ENCODE data around the gene ARRDC2. TPM values are rescaled to one million over a fixed set of nuclear protein-coding genes. Genes with fewer than 3 reads are reported as not detected.

Gene ARRDC2
- total RNA-seq, 1 experiment from 2014 or later, result 9.2 TPM

- TF ChIP-seq CTCF (IDR thresholded peaks at IDR 0.05) (peak; percentile 96), ETV6 (CRISPR knock-in tag; IDR thresholded peaks at IDR 0.05) (0 out of 2 replicates have a peak, but pooled peaks have one; percentile 75), ZNF121 (CRISPR knock-in tag; IDR thresholded peaks at IDR 0.05) (no peak), KAT7 (CRISPR knock-in tag; IDR thresholded peaks at IDR 0.05; ENCODE audit: borderline replicate concordance) (no peak), ELF4 (CRISPR knock-in tag; IDR thresholded peaks at IDR 0.05; ENCODE audit: low read depth) (no peak), ZNF416 (CRISPR knock-in tag; IDR thresholded peaks at IDR 0.05) (no peak), SP1 (CRISPR knock-in tag; conservative IDR thresholded peaks at IDR 0.05) (peak; percentile 42; the same call in 1 of the 2 replicates), RORB (CRISPR knock-in tag; IDR thresholded peaks at IDR 0.05) (no peak)
These were observed 690 bp upstream of the ARRDC2 start (continued) for GRCh38 chr19:18007044-18007916.

GRCh38 chr19:18008814-18009213 is 844 bp downstream of the ARRDC2 start:
- Mint-ChIP-seq H3K27ac (no peak overlapping the region), H3K9me3 (peaks cover 3% of the 10 kb centered on the region), H3K36me3 (peaks cover 5% of the 10 kb centered on the region), H3K4me1 (peaks cover 6% of the 10 kb centered on the region; the same call in 1 of the 2 replicates), H3K27me3 (ENCODE audit: low read depth) (peaks cover 8% of the 10 kb centered on the region; the same call in 1 of the 2 replicates), H3K4me3 (peak overlapping the region; percentile 47)
- TF ChIP-seq ZNF121 (CRISPR knock-in tag; IDR thresholded peaks at IDR 0.05), result no peak
- no peak for TF ChIP-seq ZNF671 (CRISPR knock-in tag; IDR thresholded peaks at IDR 0.05)
- no peak for TF ChIP-seq ZNF317 (CRISPR knock-in tag; IDR thresholded peaks at IDR 0.05; ENCODE audit: borderline replicate concordance, low read depth)
- no peak for TF ChIP-seq NFE2L1 (CRISPR knock-in tag; IDR thresholded peaks at IDR 0.05)
- no peak for TF ChIP-seq SMAD3 (CRISPR knock-in tag; IDR thresholded peaks at IDR 0.05; ENCODE audit: borderline replicate concordance)
- no peak for TF ChIP-seq IRF2 (CRISPR knock-in tag; IDR thresholded peaks at IDR 0.05; ENCODE audit: borderline replicate concordance, low read depth)
- no peak for TF ChIP-seq OVOL2 (CRISPR knock-in tag; IDR thresholded peaks at IDR 0.05; ENCODE audit: borderline replicate concordance)
- TF ChIP-seq ZMAT4 (CRISPR knock-in tag; IDR thresholded peaks at IDR 0.05), result no peak
- no peak for TF ChIP-seq TEAD4 (CRISPR knock-in tag; IDR thresholded peaks at IDR 0.05)
- no peak for TF ChIP-seq AFF4 (CRISPR knock-in tag; IDR thresholded peaks at IDR 0.05; ENCODE audit: borderline replicate concordance)
- no peak for TF ChIP-seq ZNF281 (CRISPR knock-in tag; IDR thresholded peaks at IDR 0.05)
- TF ChIP-seq E2F1 (CRISPR knock-in tag; IDR thresholded peaks at IDR 0.05), result no peak
- TF ChIP-seq SMAD4 (CRISPR knock-in tag; IDR thresholded peaks at IDR 0.05), result no peak
- ATAC-seq, result no peak
- no peak for DNase-seq (ENCODE audit: low spot score)
- CTCF ChIA-PET, result interaction anchor here (0.9 to 3.5 kb wide), 5 partner anchors 11 to 199 kb away, joined by 4 to 46 read pairs (median 17); partner anchors contain the start of gene CCDC124
- POLR2A ChIA-PET, result no interaction called here

Measured in WTC11 (cell line).